Stimulated activated CD4-positive, alpha-beta T cell treated with anti-CD3 and anti-CD28 coated beads, Interleukin-2, amount 100 ng/mL, for 24 hours (primary cell): ENCODE measurements around the gene TMEM138.
"Not testable (repeated sequence)": the region's sequence is repeated elsewhere in the genome, so short reads cannot be mapped to it uniquely, and the experiment has no call there.

Source experiments
- DNase-seq, 2 donors: peaks; one replicate each; pipeline ENCODE4 v3.0.0-alpha.2; 2020

The TMEM138 gene

GRCh38 chr11:61367406-61367805, 5.2 kb downstream of the TMEM138 start:
- DNase-seq, result no peak

DNA sequence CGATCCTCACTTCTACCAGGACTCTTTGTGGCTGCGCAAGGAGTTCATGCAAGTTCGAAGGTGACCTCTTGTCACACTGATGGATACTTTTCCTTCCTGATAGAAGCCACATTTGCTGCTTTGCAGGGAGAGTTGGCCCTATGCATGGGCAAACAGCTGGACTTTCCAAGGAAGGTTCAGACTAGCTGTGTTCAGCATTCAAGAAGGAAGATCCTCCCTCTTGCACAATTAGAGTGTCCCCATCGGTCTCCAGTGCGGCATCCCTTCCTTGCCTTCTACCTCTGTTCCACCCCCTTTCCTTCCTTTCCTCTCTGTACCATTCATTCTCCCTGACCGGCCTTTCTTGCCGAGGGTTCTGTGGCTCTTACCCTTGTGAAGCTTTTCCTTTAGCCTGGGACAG, 6.5 kb downstream of the TMEM138 start:
- no peak for DNase-seq

DNA sequence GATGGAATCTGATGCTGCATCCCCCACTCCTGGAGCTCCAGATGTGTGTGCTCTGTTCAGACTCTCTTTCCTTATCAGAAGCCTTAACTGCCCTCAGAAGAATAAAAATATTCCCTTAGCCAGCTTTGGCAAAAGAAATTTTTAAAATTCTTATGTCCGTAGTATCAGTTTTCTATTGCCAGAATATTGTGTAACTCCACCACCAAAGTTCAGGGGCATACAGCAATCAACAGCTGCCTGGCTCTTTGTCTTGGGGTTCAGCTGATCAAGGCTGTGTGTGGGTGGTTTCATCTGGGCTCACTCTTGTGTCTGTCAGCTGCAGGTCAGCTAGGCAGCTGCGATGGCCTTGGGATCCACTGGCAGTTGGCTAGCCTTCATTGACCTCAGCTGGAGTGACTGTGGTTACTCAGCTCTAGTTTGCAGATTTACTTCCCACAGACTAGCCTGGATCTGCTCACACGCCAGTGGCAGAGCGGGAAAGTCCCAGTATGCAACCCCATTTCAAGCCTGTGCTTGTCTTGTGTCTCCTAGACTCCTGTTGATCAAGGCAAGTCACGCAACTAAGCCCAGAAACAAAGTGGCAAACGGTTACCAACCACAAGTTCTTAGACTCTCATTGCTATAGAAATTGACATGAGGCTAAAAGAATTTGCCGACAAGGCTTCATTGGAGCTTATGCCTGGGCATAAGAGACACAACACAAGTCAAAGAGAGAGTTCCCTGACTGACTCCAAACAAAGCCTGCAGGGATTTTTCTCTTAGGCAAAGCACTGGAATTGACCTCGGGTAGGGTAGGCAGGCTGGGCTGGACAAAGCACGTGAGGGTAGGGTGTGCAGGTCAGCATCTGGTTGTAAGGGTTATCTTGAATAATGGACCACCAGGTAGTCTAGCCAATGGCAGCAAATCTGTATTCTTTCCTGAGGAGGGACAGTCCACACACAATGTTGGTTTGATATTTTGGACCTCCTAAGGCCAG, 7.5 kb downstream of the TMEM138 start:
- no peak for DNase-seq

- no peak for DNase-seq
Measured at GRCh38 chr11:61370349-61371005, 8.3 kb downstream of the TMEM138 start.

GRCh38 chr11:61372659-61373420, 10.7 kb downstream of the TMEM138 start:
- no peak for DNase-seq

- DNase-seq, result no peak
Measured at GRCh38 chr11:61375761-61376108, 13.6 kb downstream of the TMEM138 start.

- DNase-seq, result no peak
Measured at GRCh38 chr11:61377461-61378160, 15.4 kb downstream of the TMEM138 start.

GRCh38 chr11:61378713-61379313, 16.6 kb downstream of the TMEM138 start:
- DNase-seq, result no peak

DNA sequence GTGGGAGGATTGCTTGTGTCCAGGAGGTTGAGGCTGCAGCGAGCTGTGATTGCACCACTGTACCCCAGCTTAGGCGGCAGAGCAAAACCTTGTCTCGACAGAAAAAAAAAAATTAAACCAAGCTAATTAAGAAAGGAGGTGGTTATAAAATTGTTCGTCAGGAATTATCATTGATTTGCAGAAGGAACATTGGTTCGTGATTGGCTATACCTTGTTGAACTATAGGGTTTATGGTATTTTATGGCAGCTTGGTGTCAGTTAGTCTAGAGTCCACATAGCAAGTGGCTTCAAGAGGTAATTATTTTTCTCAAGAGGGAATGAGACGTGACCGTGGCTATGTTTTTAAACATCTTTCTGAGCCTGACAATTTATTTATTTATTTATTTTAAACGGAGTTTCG, 18.7 kb downstream of the TMEM138 start:
- no peak for DNase-seq

- DNase-seq, result not testable (repeated sequence)
Measured at GRCh38 chr11:61383859-61384258, 21.7 kb downstream of the TMEM138 start.

DNA sequence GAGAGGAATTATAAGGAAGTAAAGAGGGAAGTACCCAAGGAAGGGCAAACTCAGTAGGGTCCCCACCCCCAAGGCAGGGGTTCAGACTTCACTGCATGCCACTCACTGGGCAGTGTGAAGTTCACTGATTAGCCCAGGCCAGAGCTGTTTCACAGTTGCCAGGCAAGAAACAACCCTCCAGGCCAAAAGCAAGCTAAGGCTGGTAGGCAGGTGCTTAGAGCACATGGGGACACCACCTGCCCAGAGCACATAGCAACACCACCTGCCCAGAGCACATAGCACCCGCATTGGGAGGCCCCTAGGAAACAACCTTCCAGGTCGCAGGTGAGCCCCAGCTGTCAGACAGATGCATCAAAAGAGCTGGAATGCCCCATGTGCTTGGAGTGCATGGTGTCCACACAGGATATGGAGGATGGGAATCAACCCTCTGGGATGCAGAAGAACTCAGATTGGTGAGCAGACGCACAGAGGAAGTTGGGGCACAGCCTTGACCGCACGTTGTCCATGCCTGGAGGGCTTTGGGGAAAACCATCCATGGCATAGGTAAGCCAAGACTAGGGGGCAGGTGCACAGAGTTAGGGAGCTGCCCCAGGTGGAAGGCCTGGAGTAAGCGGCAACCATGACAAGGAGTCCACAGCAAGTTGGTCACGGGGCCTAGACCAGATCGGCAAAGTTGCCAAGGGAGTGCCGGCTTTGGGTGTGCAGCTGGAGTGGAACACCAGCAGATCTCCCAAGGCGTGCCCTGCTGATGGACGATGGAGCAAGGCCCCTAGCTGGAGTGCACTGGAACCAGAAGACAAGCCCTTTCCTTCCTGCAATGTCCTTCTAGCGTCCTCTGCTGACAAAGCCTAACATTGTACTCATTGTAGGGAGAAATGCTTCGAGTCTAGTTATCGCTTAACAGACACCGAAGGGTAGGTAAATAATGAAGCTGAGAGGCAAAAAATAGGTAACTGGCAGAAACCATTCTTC, 22.4 kb downstream of the TMEM138 start:
- no peak for DNase-seq

DNA sequence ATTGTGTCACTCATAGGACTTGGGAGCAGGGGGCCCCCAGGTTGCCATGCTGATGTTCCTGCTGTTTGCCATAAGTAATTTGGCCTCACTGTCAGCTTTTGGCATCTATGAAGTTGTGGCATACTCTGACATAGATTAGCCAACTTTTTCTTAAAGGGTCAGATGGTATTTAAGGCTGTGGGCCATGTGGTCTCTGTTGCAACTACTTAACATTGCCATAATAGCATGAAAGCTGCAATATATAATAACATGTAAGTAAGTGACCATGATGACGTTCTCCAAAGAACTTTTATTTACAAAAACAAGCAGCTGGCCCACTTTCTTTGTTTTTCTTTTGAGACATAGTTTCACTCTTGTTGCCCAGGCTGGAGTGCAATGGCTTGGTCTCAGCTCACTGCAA, 28.0 kb downstream of the TMEM138 start:
- no peak for DNase-seq

DNA sequence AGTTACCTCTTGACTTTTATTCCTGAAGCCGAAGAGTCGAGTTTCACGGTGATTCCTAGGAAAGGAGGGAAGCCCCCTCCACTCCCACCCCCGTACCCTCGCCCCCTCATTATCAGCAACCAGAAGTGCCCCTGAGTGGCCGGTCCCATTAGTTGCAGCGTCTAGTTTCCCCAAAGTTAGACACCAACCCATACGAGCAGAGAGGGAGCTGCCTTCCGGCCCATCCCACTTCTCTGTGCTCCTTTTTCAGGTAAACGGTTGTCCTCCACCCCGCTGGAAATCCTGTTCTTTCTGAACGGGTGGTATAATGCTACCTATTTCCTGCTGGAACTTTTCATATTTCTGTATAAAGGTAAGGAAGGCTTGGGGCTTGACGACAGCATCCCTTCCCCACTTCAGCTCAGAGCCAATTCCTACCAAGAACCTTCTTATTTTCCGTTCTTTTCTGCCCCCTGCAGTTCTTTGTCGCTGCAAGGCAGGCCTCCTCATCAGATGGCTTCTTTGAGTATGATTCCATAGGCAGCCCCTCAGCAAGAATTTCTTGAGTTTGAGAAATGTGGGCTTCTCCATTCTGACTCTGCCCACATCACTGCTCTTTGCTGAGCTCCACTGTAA, 30.9 kb downstream of the TMEM138 start:
- DNase-seq, result peak in 1 of 2 donors; percentile 10

DNA sequence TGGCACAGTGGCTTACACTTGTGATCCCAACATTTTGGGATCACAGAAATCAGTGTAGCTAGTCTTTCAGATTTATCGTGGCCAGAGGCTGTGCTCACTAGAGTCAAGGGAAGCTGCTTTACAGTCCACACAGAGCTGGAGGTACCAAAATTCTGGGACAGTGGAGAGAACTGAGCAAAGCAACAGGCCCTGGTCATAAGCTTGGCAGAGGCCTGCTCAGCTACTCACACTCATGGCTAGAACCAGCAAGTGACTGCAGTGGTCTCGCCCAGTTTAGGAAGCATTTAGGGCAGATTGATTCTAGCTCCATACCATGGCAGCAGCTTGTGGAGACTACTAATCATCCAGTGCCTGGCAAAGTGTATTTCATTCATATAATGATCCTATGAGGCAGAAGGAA, 39.0 kb downstream of the TMEM138 start:
- no peak for DNase-seq

GRCh38 chr11:61401573-61401972, 39.4 kb downstream of the TMEM138 start:
- DNase-seq, result no peak

- no peak for DNase-seq
Measured at GRCh38 chr11:61403658-61404057, 41.5 kb downstream of the TMEM138 start.

GRCh38 chr11:61404103-61404502, 41.9 kb downstream of the TMEM138 start:
- no peak for DNase-seq

- DNase-seq, result no peak
Measured at GRCh38 chr11:61404641-61405040, 42.5 kb downstream of the TMEM138 start.

GRCh38 chr11:61406067-61406466, 43.9 kb downstream of the TMEM138 start:
- no peak for DNase-seq

- no peak for DNase-seq
Measured at GRCh38 chr11:61406991-61407728, 45.0 kb downstream of the TMEM138 start.
